NK-92 (cell line): ENCODE data around the gene EPHB1.
"Not testable (repeated sequence)": the region's sequence is repeated elsewhere in the genome, so short reads cannot be mapped to it uniquely, and the experiment has no call there.

Source experiments
- DNase-seq: peaks from one replicate; lab custom pipeline; 2025; ENCODE audit not compliant: unreplicated experiment; lab: John Stamatoyannopoulos, UW

EPHB1 gene

DNA sequence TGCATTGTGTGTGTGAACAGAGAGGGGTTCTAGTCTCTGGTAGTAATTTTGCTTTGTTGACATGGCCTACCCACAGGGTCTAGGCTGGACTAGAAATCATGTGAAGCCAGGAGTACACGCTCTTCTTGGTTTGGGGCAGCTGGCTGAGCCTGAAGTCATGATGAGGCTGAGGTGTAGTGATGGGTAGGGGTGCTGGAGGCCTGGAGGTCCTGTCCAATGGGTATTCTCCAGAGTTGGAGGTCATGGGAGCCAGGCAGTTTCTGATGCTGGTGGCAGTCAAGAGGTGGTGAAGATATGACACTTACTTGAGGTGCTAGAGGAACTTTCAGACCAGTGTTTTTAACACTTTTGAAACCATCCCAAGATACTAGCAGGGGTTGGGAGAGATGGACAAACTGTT lies 18.5 kb upstream of the EPHB1 start:
- no peak for DNase-seq

DNA sequence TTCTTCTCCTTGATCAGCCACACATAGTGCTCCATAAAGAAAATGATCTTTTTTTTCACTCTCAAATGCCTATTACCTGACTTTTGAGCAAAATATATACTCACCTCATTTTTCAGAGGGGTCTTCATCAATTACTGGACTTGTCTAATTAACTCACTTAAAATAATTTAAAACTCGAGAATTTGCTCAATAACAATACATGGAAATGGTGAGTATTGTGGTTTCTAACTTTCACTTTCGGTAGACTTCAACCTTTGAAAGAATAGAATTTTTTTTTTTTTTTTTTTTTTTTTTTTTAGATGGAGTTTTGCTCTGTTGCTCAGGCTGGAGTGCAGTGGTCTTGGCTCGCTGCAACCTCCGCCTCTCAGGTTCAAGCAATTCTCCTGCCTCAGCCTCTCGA lies 17.7 kb upstream of the EPHB1 start:
- DNase-seq = no peak

DNA sequence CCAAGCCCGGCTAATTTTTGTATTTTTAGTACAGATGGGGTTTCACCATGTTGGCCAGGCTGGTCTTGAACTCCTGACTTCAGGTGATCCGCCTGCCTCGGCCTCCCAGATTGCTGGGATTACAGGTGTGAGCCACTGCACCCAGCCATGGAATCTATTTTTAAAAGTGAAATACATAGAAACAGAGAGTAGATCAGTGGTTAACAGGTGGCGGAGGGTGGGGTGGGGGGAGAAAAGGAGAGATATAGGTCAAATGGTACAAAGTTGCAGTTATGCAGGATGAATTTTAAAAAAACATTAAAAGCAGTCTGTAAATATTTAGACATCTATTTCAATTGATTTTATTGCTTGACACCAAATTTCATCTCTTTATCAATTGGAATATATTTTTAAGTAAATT lies 6.8 kb upstream of the EPHB1 start:
- not testable (repeated sequence) for DNase-seq

DNA sequence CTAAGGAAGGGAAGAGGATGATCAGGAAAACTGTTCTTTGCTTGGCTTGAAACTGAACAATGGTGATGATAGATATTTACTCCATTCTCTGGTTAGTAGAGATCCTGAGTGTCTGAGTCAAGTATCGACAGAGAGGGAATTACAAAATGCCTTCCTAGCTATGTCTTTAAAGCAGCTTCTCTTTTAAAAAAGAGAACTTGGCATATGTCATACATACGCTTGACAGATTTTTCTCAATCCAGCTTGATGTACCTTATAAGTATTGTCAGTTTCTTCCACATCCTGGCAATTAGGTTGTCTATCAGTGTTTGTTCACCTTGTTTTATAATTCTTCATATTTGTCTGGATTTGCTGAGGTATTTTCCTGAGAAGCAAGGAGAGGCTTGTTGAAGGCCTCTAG lies 5.0 kb upstream of the EPHB1 start:
- no peak for DNase-seq

DNA sequence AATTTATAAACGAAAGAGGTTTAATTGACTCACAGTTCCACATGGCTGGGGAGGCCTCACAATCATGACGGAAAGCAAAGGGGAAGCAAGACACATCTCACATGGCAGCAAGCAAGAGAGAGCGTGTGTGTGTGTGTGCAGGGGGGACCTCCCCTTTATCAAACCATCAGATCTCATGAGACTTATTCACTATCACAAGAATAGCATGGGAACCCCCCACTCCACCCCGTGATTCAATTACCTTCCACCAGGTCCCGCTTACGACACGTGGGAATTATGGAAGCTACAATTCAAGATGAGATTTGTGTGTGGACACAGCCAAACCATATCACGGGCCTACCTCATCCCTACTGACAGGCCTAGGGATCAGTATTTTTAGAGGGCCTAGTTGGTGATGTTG lies 3.1 kb upstream of the EPHB1 start:
- DNase-seq = no peak

DNA sequence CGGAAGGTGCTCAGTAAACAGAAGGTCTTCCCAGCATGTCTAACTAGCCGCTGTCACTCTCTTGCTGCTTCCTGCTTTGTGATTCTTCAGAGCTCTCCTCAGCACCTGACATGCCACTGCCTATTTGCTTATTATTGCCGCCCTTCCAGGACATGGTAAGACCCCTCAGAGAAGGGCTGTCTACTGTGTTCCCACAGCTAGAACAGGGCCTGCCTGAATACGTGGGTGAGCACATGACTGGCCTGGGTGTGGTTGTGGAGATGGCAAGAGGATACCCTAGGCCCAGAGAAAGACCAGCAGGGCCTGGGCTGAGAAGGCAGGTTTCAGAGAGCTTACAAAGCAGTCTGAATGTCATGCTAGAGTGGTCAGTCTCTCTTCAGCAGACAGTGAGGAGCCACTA lies 2.4 kb upstream of the EPHB1 start:
- DNase-seq = no peak

DNA sequence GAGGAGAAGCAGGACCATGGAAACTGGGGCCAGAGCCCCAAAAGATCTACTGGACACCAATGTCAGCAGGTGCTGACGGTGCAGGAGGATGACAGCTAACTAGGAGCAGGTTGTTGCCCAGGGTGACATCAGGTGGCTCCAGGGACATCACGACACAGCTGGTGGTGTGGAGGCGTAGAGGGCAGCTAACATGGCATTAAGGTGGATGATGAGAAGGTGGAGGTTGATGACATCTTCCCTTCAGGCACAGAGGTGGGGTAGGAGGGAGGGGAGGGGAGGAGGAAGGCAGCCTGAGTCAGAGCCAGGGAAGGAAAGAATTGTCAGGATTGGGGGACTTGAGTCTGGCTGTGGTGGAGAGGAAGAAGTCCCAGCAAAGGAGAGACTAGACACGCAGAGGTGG lies 1.5 kb upstream of the EPHB1 start:
- no peak for DNase-seq

DNA sequence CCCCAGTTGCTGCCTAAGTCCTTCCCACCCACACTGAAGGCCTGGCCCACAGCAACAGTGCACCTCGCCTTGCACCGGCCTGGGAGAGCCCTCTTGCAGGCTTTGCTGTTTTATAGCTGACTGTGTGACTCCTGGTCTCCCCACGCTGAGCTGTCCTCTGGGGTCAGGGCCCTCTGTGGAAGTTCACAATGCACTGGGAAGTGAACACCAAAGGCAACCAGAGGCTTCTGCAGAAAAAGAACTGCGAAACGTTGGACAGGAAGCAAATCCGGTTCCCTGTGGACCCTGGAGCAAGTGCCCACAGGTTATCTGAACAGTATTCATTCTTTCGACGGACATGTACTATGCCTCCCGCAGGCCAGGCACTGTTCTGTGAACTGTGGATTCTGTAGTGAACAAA lies 737 bp upstream of the EPHB1 start:
- DNase-seq = no peak

DNA sequence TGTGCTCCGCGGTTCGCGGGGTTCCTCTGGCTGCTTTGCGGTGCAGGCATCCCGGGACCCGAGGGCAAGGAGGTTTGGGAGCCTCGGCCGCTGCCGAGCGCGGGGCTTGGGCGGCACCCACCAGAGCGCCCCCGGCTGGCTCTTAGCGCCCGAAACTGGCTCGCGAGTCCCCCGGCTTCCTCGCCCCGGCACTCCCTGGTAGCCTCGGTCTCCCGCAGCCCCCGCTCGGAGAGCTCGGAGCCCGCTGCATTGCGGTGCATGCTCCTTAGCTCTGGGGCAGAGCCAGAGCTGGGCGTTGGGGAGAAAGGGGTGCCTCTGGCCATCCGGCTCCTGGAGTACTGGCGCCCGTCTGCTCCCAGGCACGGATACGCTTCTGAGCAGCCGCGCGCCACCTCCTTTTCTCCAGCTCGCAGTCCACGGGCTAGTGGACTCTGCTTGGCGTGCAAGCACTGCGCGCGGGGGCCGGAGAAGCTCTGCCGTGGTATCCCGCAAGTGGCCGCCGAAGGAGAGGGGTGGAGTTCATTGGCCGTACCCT lies 753 bp downstream of the EPHB1 start:
- DNase-seq = no peak

DNA sequence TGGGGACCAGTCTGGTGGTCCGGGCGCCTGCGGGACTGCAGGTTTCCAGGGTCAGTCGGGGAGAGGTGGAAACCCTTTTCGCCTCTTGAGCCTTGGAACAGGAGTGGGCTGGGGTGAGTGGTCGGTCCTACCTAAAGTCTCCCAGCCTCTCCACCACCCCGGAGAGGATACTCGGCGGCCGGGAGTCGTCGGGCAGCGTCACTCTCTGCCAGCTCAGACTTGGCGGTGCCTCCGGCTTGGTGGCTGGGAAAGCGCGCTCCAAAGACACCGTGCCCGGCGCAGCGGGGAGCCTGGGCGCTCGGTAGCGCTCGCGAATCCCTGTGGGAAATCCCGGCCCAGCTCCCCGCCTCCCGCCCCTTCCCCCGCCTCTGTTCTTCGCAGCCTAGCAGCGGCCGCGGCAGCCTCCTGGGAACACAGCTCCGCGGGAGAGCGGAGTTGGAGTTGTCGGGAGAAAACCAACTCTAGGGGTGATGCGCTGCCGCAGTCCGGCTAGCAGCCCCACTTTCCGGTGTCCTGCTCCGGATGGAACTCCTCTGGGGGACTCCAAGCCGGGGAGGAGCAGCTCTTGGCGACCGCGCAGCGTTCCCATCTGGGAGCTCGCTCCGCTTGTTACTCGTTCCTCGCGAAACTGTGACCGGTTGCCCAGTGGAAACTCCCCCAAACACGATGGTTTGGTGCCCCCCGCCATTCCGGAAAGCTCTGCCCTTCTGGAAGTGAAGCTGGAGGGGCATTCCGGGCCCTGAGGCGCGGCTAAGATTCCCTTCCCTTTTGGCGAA lies 1.4 kb downstream of the EPHB1 start:
- no peak for DNase-seq

DNA sequence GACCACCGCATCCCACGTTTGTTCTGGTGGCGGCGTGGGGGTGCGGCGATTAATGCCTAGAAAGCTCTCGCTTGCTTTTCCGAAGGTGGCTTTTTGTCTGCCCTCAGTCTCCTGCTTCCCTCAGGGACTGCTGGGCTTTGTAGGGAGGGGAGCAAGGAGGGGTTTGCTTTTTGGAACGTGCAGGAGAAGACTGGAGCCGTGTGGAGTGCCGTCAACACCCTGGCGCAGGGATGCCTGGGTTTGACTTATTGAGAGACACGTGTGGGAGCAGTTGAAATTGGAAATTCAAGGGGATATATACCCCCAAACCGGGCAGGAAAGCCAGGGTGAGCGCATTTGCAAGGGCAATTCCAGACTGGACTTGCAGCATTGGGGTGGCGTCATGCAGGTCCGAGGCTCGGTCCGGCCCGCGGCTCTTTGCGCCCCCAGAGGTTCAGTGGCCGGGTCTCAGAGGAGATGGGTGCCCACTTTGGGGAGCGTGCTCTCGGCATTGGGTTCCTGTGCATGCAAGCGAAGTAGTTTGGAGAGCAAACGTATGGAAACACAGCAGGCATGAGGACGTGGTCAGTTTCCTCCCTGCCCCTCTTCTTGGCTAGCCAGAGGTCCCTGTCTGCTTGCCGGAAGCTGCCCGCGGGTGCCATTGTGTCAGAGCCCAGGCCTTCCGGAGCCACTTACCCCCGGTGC lies 2.1 kb downstream of the EPHB1 start:
- no peak for DNase-seq

DNA sequence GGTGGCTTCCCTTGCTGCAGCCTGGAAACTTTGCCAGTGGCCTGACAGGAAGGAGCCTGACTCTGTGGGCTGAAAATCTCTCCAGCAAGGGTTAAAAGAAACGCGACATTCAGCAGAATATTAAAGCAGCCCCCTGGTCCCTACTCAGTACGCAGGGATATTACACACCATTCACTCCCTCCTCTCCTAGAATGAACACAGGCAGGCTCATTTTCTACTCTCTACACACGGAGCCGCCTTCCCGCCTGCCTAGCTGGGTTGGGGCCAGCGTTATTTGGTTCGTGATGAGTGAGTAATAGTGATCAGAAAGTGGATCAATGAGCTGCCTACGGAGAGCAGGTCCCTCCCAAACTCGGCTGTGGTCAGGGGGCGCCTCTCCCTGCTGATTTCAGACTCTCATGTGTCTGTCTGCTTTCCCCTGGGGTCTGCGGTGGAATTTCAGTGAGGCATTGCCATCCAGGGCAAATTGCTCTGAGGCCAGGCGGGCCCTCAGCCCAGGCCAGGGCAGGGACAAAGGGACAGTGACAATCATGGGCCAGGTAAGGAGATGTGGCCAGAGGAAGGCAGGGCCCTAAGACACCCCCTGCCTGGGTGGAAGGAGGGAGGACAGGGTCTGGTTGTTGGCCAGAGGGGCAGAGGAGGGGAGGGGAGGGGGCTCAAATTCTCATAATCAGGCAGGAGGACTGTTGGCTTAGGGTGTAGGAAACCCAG lies 2.8 kb downstream of the EPHB1 start:
- no peak for DNase-seq

DNA sequence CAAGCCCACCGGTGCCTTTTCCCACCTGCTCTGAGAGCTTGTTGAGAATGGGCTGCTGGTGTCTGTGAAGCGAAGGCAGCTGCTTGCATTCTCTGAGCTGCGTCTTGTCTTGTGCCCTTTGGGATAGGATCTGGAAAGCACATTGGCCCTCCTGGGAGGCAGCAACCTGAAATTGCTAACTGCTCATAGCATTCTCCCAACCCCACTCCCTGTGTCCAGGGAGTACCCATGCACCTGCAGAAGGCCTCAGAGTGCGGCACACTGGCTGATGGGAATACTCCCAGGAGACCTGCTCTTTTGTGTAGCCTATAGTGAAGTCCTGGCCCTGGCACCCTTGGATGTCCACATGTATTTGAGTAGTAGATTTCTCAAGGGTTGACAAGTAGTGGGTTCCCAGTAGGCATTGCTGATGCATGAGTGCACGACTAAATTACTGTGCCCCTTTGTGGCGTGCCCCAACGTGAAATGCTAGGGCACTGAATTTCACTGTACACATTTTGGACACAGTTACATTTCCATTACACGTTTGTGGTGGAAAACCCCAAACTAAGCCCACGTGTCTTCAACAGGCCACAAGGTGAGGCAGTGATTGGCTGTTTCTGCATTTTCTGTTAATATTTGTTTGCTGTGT lies 3.7 kb downstream of the EPHB1 start:
- no peak for DNase-seq

DNA sequence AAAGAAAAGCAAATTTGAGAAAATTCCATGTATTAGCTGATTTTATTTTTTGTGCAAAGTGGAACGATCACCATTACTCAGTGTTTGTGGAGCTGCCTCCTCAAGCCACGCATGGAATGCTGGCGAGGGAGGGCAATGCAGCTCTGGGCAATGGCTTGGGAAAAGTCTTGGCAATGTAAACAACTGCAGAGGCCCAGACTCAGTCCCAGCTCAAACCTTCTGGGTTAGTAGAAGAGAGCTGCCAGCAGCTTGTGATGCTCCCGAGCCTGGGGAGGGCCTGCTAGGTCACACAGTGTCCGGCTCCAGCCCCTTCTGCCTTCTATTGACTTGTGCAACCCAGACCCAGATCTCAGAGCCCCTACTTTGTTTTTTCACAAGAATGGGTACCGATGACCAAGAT lies 4.3 kb downstream of the EPHB1 start:
- no peak for DNase-seq

DNA sequence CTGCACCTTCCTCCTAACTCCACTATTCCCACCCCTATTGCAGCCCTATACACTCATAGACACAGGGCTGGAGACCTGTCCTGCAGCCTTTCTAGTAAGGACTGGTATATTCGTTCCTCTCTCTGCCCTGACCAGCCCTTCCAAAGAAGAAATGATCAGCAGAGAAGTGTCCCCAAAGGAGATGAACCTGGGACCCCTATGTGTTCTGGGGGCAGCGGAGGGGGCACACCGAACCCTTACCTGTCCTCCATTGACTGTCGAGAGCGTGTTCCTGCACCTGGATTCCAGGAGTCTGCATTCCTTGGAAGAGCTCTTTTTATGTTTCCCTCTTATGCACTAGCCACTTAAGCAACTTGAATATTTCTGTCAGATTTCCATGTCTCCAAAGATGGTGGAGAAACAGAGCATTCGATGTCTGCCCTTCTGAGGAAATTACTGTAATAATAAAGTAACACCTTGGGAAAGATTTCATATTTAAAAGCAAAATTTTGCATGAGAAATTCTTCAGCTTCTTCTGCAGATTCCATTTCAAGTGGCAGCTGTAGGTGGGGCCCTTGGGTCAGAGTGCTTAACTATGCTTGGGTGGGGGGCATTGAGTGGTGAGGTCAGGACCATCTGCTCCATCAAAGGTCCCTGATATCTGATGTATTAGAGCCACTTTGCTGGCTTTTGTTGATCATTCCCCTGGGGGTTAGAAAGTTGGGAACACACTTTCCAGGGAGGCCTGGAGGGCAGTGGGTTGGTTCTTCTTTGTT lies 6.3 kb downstream of the EPHB1 start:
- no peak for DNase-seq

DNA sequence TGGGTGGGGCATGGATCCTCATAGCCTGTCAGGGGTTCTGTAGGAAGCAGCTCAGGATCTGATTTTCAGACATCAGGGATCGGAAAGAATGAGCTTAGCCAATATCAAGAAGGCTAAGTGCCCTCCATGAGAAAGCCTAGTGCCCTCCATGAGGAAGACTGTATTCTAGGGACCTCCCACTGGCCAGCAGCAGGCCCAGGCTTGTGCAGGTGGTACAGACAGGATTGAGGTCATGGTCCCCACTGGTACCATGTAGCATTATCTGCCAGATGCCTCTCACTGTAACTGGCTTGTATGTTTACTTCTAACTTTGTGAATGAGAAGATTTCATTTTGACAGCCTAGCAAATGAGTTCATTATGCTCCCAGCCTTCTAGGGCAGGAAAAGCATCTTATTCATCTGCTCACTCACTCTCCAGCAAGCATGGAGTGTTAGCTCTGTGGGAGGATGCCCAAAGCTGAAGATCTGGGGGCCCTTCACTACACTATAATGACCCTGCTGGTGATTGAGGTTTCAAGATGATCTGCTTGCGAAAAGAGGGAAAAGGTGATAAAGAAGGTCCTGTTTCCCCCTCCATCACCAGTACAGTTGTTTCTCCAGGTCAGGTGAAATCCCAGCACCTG lies 7.5 kb downstream of the EPHB1 start:
- no peak for DNase-seq

DNA sequence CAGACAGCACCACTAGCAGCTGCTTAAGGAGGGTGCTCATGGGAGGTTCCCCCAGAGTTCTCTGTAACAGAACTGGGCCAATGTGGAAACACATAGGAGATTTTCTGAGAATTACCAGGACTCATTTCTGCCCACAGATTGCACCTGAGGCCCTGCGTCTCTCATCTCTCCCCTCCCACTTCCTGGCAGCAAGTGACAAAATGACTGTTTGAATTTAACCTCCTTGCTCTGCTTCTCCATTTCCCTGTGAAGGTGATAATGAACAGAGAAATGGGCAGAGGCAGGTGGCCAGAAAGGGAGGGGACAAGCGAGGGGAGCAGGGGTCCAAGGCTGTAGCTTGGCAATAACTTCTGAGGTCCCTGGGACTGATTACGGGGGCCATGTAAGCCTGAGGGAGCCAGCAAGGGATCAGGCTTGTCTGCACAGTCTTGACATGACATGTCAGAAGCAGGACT lies 8.0 kb downstream of the EPHB1 start:
- DNase-seq = no peak

DNA sequence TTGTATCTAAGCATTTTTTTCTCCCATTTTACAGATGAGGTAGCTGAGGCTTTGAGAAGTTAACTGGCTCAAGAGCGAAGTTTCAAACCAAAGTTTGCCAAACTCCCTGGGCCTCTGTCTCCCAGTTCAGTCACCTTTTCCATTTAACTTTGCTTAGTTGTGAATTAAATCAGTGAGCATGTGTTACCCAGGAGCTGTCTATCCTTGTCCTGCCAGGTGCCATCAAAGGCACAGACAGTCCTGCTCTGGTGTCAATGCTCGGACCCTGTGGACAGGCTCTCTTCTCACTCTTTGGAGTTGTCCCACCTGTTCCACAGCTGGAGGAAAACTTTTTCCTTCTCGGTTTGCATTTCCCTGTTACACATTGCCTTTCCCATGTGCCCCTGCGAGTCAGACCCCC lies 8.6 kb downstream of the EPHB1 start:
- no peak for DNase-seq

DNA sequence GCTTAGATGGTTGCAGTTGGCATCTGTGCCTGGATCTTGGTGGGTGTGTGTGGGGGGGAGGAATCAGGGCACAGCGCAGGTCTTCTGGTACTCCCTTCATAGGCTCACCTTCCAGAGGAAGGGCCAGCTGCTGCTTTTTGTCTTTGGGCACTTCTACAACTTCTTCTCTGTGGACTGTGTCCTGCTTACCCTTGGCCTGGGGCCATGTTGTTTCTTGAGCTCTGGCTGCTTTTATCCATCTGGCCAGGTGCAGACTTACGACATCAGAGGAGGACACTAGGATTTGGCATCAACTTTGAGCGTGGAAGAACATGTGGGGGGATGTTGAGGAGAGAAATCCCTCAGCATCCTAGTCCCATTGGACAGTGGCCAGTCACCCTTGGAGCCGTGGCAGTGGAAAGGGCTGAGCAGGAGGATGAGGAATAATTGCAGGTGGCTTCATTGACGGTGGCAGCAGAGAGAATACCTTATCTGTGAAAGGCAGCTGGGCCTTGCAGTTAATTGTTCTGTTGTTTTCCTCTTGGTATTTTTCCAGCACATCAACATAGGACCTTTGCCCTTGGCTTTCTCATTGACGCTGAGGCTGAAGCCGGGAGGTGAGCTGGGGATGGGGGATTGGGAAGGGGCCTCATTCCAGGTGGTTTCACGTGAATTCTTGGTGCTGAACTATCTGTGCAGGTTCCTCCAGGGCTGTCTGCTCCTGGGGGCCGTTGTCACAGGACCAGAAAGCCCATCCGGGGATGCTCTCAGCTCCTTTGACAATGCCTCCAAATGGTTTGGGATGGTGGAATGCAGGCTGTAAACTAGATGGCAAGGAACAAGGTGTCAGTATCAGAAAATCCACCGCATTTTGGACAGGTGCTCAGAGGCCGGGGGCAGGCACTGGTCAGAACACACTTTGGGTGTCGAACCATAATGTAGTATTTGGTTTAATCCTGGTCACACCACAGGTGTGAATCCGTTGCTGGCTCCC lies 9.7 kb downstream of the EPHB1 start:
- DNase-seq = no peak
